Retinal pigment epithelial cell (primary cell): ENCODE data around the gene SUPT4H1.

Source experiments
- DNase-seq: peaks from one replicate; pipeline ENCODE4 v3.0.0-alpha.2; 2010; ENCODE audit warnings: low read depth
- H3K4me3 ChIP-seq: 2 replicates; pipeline ENCODE4 v1.5.1; 2011; ENCODE audit warnings: mild to moderate bottlenecking, low read length, control low read depth, moderate library complexity
- CTCF ChIP-seq: conservative IDR thresholded peaks from 2 replicates; pipeline ENCODE4 v1.5.1; 2011; ENCODE audit warnings: low read depth, low read length, control low read depth, inconsistent platforms

SUPT4H1 gene

DNA sequence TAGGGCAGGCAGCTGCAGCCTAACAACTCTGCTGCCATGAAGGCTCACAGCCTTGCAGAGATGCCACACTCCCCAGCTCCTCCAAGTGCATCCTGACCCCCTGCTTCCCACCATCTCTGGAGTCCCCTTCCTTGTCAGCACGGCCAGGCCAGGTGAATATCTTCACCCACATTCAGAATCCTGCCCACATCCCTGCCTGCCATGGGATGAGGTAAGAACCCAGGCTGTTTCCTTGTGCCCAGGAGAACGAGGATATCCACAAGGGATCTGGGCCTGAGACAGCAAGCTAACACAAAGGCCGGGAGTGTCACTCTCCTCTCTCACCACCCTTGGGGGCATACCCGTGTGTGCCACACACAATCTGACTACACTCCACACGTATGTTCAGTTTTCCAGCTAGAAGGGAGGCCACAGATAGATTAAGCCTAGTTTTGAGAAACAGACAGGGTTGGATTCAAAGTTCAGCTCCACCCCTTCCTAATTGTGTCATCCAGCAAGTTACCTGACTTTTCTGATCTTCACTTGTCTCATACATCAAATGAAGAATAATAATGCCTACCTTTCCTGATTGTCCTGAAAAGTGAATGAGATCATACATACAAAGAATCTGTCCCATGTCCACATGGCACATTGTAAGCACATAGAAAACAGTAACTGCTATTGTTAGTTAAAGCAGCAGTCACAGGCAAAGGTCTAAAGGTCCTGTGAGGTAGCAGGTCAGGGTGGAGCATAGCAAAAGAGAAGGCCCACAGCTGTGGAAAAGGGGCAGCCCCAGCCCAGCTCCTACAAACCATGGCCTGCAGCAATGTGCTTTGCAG is 17.4 kb upstream of the SUPT4H1 start:
- no peak overlapping the region for H3K4me3 ChIP-seq
- no peak for DNase-seq
- TF ChIP-seq CTCF = no peak

- no peak for DNase-seq
- no peak overlapping the region for H3K4me3 ChIP-seq
- TF ChIP-seq CTCF = no peak
Measured at GRCh38 chr17:58368860-58369213, 16.8 kb upstream of the SUPT4H1 start.

DNA sequence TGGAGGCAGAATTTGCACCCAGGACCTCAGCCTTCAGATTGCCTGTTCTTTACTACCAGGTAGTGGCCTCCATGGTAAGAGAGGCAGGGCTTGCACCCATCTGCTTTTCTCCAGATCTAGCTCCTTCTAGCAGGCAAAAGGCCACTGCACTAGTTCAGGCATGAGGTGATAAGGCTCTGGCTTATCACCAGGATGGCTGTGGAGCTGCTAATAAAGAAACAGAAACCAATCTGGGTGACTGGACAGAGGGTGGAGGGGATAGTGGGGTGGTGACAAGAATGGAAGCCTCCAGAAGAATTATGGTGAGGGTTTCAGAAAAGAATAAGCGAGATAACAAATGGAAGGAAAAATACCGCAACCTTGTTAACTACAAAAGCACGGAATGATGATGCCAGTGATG is 15.5 kb upstream of the SUPT4H1 start:
- H3K4me3 ChIP-seq = no peak overlapping the region
- DNase-seq = no peak
- TF ChIP-seq CTCF = no peak

GRCh38 chr17:58365980-58366595 is 14.1 kb upstream of the SUPT4H1 start:
- TF ChIP-seq CTCF = no peak
- no peak for DNase-seq
- no peak overlapping the region for H3K4me3 ChIP-seq

DNA sequence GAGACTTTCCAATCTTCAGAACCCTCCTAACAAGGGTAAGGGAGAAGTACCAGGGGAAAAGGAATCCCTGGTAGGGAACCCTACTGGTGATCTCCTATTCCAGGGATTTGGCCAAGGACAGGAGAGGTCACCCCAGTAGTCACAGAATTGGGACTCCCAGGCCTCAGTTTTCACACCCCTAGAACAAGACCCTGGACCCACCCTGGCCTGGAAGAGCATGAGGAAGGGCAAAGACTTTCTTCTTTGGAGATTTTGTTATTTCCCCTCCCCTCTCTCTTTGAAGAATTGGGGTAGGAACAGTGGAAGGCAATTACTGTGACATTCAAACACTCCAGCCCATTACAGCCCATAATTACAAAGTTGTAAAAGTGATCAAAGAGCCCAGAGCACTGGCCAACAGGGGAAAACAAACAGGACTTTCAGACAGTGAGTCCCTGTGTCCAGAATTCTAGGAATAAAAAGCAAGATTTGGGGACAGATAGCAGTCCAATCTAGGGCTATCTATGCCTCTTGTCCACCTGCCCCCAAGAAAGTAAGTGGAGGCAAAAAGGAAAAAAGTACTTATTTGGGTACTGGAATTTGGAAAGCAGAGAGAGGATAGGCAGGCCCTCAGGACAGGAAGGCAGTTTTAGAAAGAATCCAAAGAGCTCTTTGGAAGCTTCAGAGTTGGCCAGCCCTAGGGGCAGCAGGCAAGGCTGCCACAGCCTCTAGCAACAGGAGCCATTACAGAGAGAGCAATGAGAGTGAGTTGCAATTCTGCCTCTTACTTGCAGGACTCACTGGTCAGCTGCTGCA is 13.4 kb upstream of the SUPT4H1 start:
- no peak for DNase-seq
- H3K4me3 ChIP-seq = no peak overlapping the region
- no peak for TF ChIP-seq CTCF

GRCh38 chr17:58364270-58364942 is 12.4 kb upstream of the SUPT4H1 start:
- no peak overlapping the region for H3K4me3 ChIP-seq
- DNase-seq = no peak
- TF ChIP-seq CTCF = no peak
